ENCODE measurements around the gene NDC80. TPM values are rescaled to one million over a fixed set of nuclear protein-coding genes. Genes with fewer than 3 reads are reported as not detected.
A peak's percentile ranks its signal among the peaks of the same experiment; 100 is the strongest.

NDC80 gene
- total RNA-seq, 1 donor from 2014 or later, result 3.5 TPM

GRCh38 chr18:2655178-2655953 lies 84.0 kb downstream of the NDC80 start, which contains the start of gene SMCHD1:
SMCHD1 (plus strand) TSS chr18:2655726; CDS start chr18:2656076, 350 bp downstream.
- H3K79me2 ChIP-seq (ENCODE audit: insufficient read depth, low read length), result peaks cover 45% of the 10 kb centered on the region
- H3K4me1 Mint-ChIP-seq (ENCODE audit: low read depth, unreplicated experiment), result peaks cover 10% of the 10 kb centered on the region

GRCh38 chr18:2655954-2656236 lies 84.5 kb downstream of the NDC80 start:
- TF ChIP-seq CTCF (IDR thresholded peaks at IDR 0.05; ENCODE audit: insufficient read depth, low read depth, low read length) (no peak), EZH2 (IDR thresholded peaks at IDR 0.05; ENCODE audit: insufficient read depth, low read length) (no peak)
- peak overlapping the region; percentile 91 for H3K27ac ChIP-seq (ENCODE audit: low read depth, low read length)
- H3K9ac ChIP-seq (ENCODE audit: low read length), result peak overlapping the region; percentile 93
- Mint-ChIP-seq H3K27ac (ENCODE audit: unreplicated experiment) (no peak overlapping the region), H3K9me3 (ENCODE audit: unreplicated experiment) (no peaks in the 10 kb centered on the region), H3K27me3 (ENCODE audit: low read depth, unreplicated experiment) (peaks cover 7% of the 10 kb centered on the region), H3K4me1 (ENCODE audit: low read depth, unreplicated experiment) (peaks cover 10% of the 10 kb centered on the region), H3K4me3 (ENCODE audit: unreplicated experiment) (peak overlapping the region; percentile 93), H3K36me3 (ENCODE audit: low read depth, unreplicated experiment) (no peaks in the 10 kb centered on the region)
- peaks cover 50% of the 10 kb centered on the region for H3K79me2 ChIP-seq (ENCODE audit: insufficient read depth, low read length)
- DNase-seq (ENCODE audit: low read depth), result peak; percentile 25
- H3K4me3 ChIP-seq (ENCODE audit: insufficient read depth, low read depth, low read length), result peak overlapping the region; percentile 71
- H3K4me2 ChIP-seq (ENCODE audit: low read length), result peak overlapping the region; percentile 89
- peaks cover 27% of the 10 kb centered on the region for H4K20me1 ChIP-seq (ENCODE audit: insufficient read depth, low read length)
- FAIRE-seq, result no peak
- H3K27me3 ChIP-seq (ENCODE audit: insufficient read depth, low read length), result no peaks in the 10 kb centered on the region
- H3K36me3 ChIP-seq (ENCODE audit: insufficient read depth, low read length), result no peaks in the 10 kb centered on the region
- peak overlapping the region; percentile 80 for H2AFZ ChIP-seq (ENCODE audit: low read depth, low read length)
- no peaks in the 10 kb centered on the region for H3K9me3 ChIP-seq (ENCODE audit: insufficient read depth, low read depth, low read length)
- H3K4me1 ChIP-seq (ENCODE audit: insufficient read depth, low read length), result peaks cover 8% of the 10 kb centered on the region

More at GRCh38 chr18:2655178-2655953, 84.0 kb downstream of the NDC80 start, which contains the start of gene SMCHD1:
- Mint-ChIP-seq H3K27me3 (ENCODE audit: low read depth, unreplicated experiment) (peaks cover 7% of the 10 kb centered on the region), H3K9me3 (ENCODE audit: unreplicated experiment) (no peaks in the 10 kb centered on the region), H3K4me3 (ENCODE audit: unreplicated experiment) (peak within 1 kb of the TSS; percentile 93), H3K27ac (ENCODE audit: unreplicated experiment) (peak within 1 kb of the TSS; percentile 88), H3K36me3 (ENCODE audit: low read depth, unreplicated experiment) (no peaks in the 10 kb centered on the region)
- Histone ChIP-seq H2AFZ (ENCODE audit: low read depth, low read length) (peak within 1 kb of the TSS; percentile 89), H3K36me3 (ENCODE audit: insufficient read depth, low read length) (no peaks in the 10 kb centered on the region), H3K27ac (ENCODE audit: low read depth, low read length) (peak within 1 kb of the TSS; percentile 91), H3K4me1 (ENCODE audit: insufficient read depth, low read length) (peaks cover 8% of the 10 kb centered on the region), H3K4me3 (ENCODE audit: insufficient read depth, low read depth, low read length) (peak within 1 kb of the TSS; percentile 71), H3K27me3 (ENCODE audit: insufficient read depth, low read length) (no peaks in the 10 kb centered on the region), H3K4me2 (ENCODE audit: low read length) (peak within 1 kb of the TSS; percentile 89), H3K9ac (ENCODE audit: low read length) (peak within 1 kb of the TSS; percentile 93), H3K9me3 (ENCODE audit: insufficient read depth, low read depth, low read length) (no peaks in the 10 kb centered on the region), H4K20me1 (ENCODE audit: insufficient read depth, low read length) (peaks cover 23% of the 10 kb centered on the region)
- FAIRE-seq (no peak), DNase-seq (ENCODE audit: low read depth) (peak; percentile 66)
- TF ChIP-seq EZH2 (IDR thresholded peaks at IDR 0.05; ENCODE audit: insufficient read depth, low read length) (no peak), CTCF (IDR thresholded peaks at IDR 0.05; ENCODE audit: insufficient read depth, low read depth, low read length) (no peak)

All from astrocyte (in vitro differentiated cells and primary cell).